H9 (cell line): ENCODE results near the gene ANKRD52. TPM values are rescaled to one million over a fixed set of nuclear protein-coding genes. Genes with fewer than 3 reads are reported as not detected.

Experiments used
- DNase-seq: peaks from one replicate; pipeline ENCODE4 v3.0.0-alpha.2; 2017
- H2AFZ ChIP-seq: one replicate; pipeline ENCODE4 v1.6.1; 2013; ENCODE audit warnings: mild to moderate bottlenecking, low read length, control low read depth, moderate library complexity
- H2AK5ac ChIP-seq: 2 replicates; pipeline ENCODE4 v1.6.1; 2013; ENCODE audit warnings: low read length, control low read depth, mixed read lengths; ENCODE audit not compliant: insufficient read length
- H2BK120ac ChIP-seq: one replicate; pipeline ENCODE4 v1.6.1; 2013; ENCODE audit warnings: low read depth, mild to moderate bottlenecking, low read length, control low read depth, inconsistent platforms; ENCODE audit not compliant: poor library complexity, severe bottlenecking
- H2BK12ac ChIP-seq: 2 replicates; pipeline ENCODE4 v1.6.1; 2013; ENCODE audit warnings: low read length, control low read depth, mixed read lengths, low read depth; ENCODE audit not compliant: insufficient read length
- H2BK15ac ChIP-seq: 2 replicates; pipeline ENCODE4 v1.6.1; 2013; ENCODE audit warnings: low read depth, low read length, control low read depth
- H2BK20ac ChIP-seq: one replicate; pipeline ENCODE4 v1.6.1; 2013; ENCODE audit warnings: low read depth, mild to moderate bottlenecking, low read length, control low read depth, inconsistent platforms; ENCODE audit not compliant: poor library complexity, severe bottlenecking
- H2BK5ac ChIP-seq: 2 replicates; pipeline ENCODE4 v1.6.1; 2013; ENCODE audit warnings: low read length, control low read depth, mixed read lengths; ENCODE audit not compliant: insufficient read length
- H3K14ac ChIP-seq: 2 replicates; pipeline ENCODE4 v1.6.1; 2013; ENCODE audit warnings: low read length, control low read depth; ENCODE audit not compliant: insufficient read depth
- H3K18ac ChIP-seq: 2 replicates; pipeline ENCODE4 v1.6.1; 2013; ENCODE audit warnings: low read depth, mild to moderate bottlenecking, mixed read lengths, low read length, control low read depth; ENCODE audit not compliant: insufficient read length
- H3K23ac ChIP-seq: 2 replicates; pipeline ENCODE4 v1.6.1; 2013; ENCODE audit warnings: low read length, control low read depth, mixed read lengths, low read depth; ENCODE audit not compliant: insufficient read length
- H3K23me2 ChIP-seq: 2 replicates; pipeline ENCODE4 v1.6.1; 2013; ENCODE audit warnings: low read depth, mild to moderate bottlenecking, mixed read lengths, low read length, control low read depth; ENCODE audit not compliant: insufficient read length, poor library complexity, severe bottlenecking
- H3K27ac ChIP-seq: 2 replicates; pipeline ENCODE4 v1.5.1; 2013; ENCODE audit warnings: low read length, control low read depth, mixed read lengths, low read depth; ENCODE audit not compliant: insufficient read length
- H3K27me3 ChIP-seq: 2 replicates; pipeline ENCODE4 v1.6.1; 2013; ENCODE audit warnings: low read length, control low read depth, inconsistent platforms; ENCODE audit not compliant: insufficient read depth
- H3K4ac ChIP-seq: 2 replicates; pipeline ENCODE4 v1.6.1; 2013; ENCODE audit warnings: low read depth, mild to moderate bottlenecking, control low read depth, inconsistent platforms, low read length, moderate library complexity
- H3K4me1 ChIP-seq: 2 replicates; pipeline ENCODE4 v1.6.1; 2013; ENCODE audit warnings: low read length, control low read depth, inconsistent platforms; ENCODE audit not compliant: insufficient read depth
- H3K4me2 ChIP-seq: 2 replicates; pipeline ENCODE4 v1.6.1; 2013; ENCODE audit warnings: low read length, control low read depth, mixed read lengths; ENCODE audit not compliant: insufficient read length, insufficient read depth
- H3K56ac ChIP-seq: 2 replicates; pipeline ENCODE4 v1.6.1; 2013; ENCODE audit warnings: low read depth, mild to moderate bottlenecking, mixed read lengths, low read length, control low read depth; ENCODE audit not compliant: insufficient read length
- H3K79me1 ChIP-seq: 2 replicates; pipeline ENCODE4 v1.6.1; 2013; ENCODE audit warnings: low read depth, mild to moderate bottlenecking, moderate library complexity, low read length, control low read depth, inconsistent platforms; ENCODE audit not compliant: insufficient read depth, poor library complexity, severe bottlenecking
- H3K79me2 ChIP-seq: 2 replicates; pipeline ENCODE4 v1.6.1; 2013; ENCODE audit warnings: low read length, control low read depth, inconsistent platforms; ENCODE audit not compliant: insufficient read depth
- H3K9ac ChIP-seq: 2 replicates; pipeline ENCODE4 v1.6.1; 2013; ENCODE audit warnings: low read length, control low read depth, mixed read lengths; ENCODE audit not compliant: insufficient read length; ENCODE audit errors: extremely low read depth
- H3K9me3 ChIP-seq: one replicate; pipeline ENCODE4 v1.6.1; 2013; ENCODE audit warnings: low read depth, low read length, inconsistent platforms; ENCODE audit not compliant: control insufficient read depth
- H3T11ph ChIP-seq: one replicate; pipeline ENCODE4 v1.6.1; 2013; ENCODE audit warnings: mild to moderate bottlenecking, low read length, control low read depth, inconsistent platforms
- H4K20me1 ChIP-seq: one replicate; pipeline ENCODE4 v1.6.1; 2013; ENCODE audit not compliant: control insufficient read depth, insufficient read length, insufficient read depth
- H4K5ac ChIP-seq: 2 replicates; pipeline ENCODE4 v1.6.1; 2013; ENCODE audit warnings: low read depth, mild to moderate bottlenecking, mixed read lengths, low read length, control low read depth; ENCODE audit not compliant: insufficient read length
- H4K8ac ChIP-seq: replicated peaks from 2 replicates; pipeline ENCODE4 v1.6.1; 2013; ENCODE audit warnings: low read length, control low read depth, mixed read lengths, low read depth; ENCODE audit not compliant: insufficient read length
- H4K91ac ChIP-seq: 2 replicates; pipeline ENCODE4 v1.6.1; 2013; ENCODE audit warnings: low read depth, mild to moderate bottlenecking, moderate library complexity, mixed read lengths, low read length, control low read depth; ENCODE audit not compliant: insufficient read length
- H3K27ac Mint-ChIP-seq, 3 experiments: 2 replicates in 2 of 3; 3 replicates in 1 of 3; pipeline ENCODE4 v1.8.0; 2020 to 2021; ENCODE audit warnings: mixed read lengths in 3 of 3, mild to moderate bottlenecking in 1 of 3, moderate library complexity in 1 of 3
- H3K27me3 Mint-ChIP-seq: 2 replicates; pipeline ENCODE4 v1.8.0; 2021; ENCODE audit warnings: low read depth, mild to moderate bottlenecking, moderate library complexity, mixed read lengths
- H3K36me3 Mint-ChIP-seq, 3 experiments: 2 replicates in 2 of 3; 3 replicates in 1 of 3; pipeline ENCODE4 v1.8.0; 2020 to 2021; ENCODE audit warnings: low read depth in 3 of 3, mixed read lengths in 3 of 3; ENCODE audit not compliant: insufficient read depth in 1 of 3
- H3K4me1 Mint-ChIP-seq, 2 experiments: 2 replicates each; pipeline ENCODE4 v1.8.0; 2020; ENCODE audit warnings: mixed read lengths in 2 of 2
- H3K4me3 Mint-ChIP-seq, 2 experiments: 2 replicates in 1 of 2; 3 replicates in 1 of 2; pipeline ENCODE4 v1.8.0; 2020 to 2021; ENCODE audit warnings: mild to moderate bottlenecking in 2 of 2, mixed read lengths in 2 of 2, moderate library complexity in 1 of 2
- H3K9me3 Mint-ChIP-seq, 2 experiments: 2 replicates in 1 of 2; 3 replicates in 1 of 2; pipeline ENCODE4 v1.8.0; 2020; ENCODE audit warnings: mild to moderate bottlenecking in 2 of 2, mixed read lengths in 2 of 2, moderate library complexity in 1 of 2
- CTCF ChIP-seq: fragments of 200-600 bp; sonication (generic); conservative IDR thresholded peaks from 3 replicates; pipeline ENCODE4 v1.8.0; 2021; ENCODE audit warnings: antibody characterized with exemption, mild to moderate bottlenecking
- WGBS: extraction: QIAGEN DNeasy Blood & Tissue Kit; methylation state at CpG from one replicate; pipeline ENCODE4 v1.1.7; 2013; ENCODE audit warnings: missing lambda C conversion rate, low lambda C conversion rate, mixed read lengths; ENCODE audit not compliant: insufficient read length; ENCODE audit errors: extremely low coverage; 5-methylcytosine and 5-hydroxymethylcytosine counted together
- total RNA-seq: library from RNA; stranded (reverse); gene quantifications from 2 replicates; pipeline ENCODE4 v1.2.1, GENCODE V29; 2021

The ANKRD52 gene
- total RNA-seq, 1 experiment from 2014 or later = 33.4 TPM

GRCh38 chr12:56198836-56199235 lies 59.3 kb downstream of the ANKRD52 start:
- Histone ChIP-seq H2AK5ac (no peak overlapping the region), H3K79me2 (no peaks in the 10 kb centered on the region), H2BK15ac (no peak overlapping the region), H3K23ac (no peak overlapping the region), H3K9me3 (no peaks in the 10 kb centered on the region), H2BK5ac (no peak overlapping the region), H4K8ac (no peak overlapping the region), H3K4me1 (no peaks in the 10 kb centered on the region; the same call in 1 of the 2 replicates), H2BK120ac (no peak overlapping the region), H3K23me2 (no peaks in the 10 kb centered on the region), H3K9ac (no peak overlapping the region), H3K56ac (no peak overlapping the region), H3K27me3 (no peaks in the 10 kb centered on the region), H3K4me2 (no peak overlapping the region), H3K4ac (no peak overlapping the region), H3K18ac (no peak overlapping the region), H2BK20ac (no peak overlapping the region), H2BK12ac (no peak overlapping the region), H3K27ac (no peak overlapping the region), H4K20me1 (no peaks in the 10 kb centered on the region), H3K14ac (no peak overlapping the region), H3K79me1 (no peaks in the 10 kb centered on the region), H2AFZ (no peak overlapping the region), H4K91ac (no peak overlapping the region), H3T11ph (no peak overlapping the region), H4K5ac (no peak overlapping the region)
- H3K9me3 Mint-ChIP-seq = no peaks in the 10 kb centered on the region
- TF ChIP-seq CTCF = no peak
- no CpG with 5 or more reads among the region's 1 CpG for WGBS
- peaks cover 5 to 15% of the 10 kb centered on the region in 2 experiments for H3K4me1 Mint-ChIP-seq
- no peaks in the 10 kb centered on the region for H3K27me3 Mint-ChIP-seq
- DNase-seq = no peak
- H3K4me3 Mint-ChIP-seq = no peak overlapping the region
- H3K27ac Mint-ChIP-seq = peak overlapping the region in 1 of 3 experiments; percentile 14; a peak in 2 of 7 replicates
- H3K36me3 Mint-ChIP-seq = peaks cover 4 to 10% (median 5%) of the 10 kb centered on the region in 3 experiments; a peak in 4 of 7 replicates
